Activated T-cell treated with anti-CD3 and anti-CD28 coated beads for 48 hours (primary cell): ENCODE measurements around the gene AGAP1.

Experiments used
- DNase-seq: peaks from one replicate; pipeline ENCODE4 v3.0.0-alpha.2; 2020; ENCODE audit warnings: low read depth

Gene AGAP1

DNA sequence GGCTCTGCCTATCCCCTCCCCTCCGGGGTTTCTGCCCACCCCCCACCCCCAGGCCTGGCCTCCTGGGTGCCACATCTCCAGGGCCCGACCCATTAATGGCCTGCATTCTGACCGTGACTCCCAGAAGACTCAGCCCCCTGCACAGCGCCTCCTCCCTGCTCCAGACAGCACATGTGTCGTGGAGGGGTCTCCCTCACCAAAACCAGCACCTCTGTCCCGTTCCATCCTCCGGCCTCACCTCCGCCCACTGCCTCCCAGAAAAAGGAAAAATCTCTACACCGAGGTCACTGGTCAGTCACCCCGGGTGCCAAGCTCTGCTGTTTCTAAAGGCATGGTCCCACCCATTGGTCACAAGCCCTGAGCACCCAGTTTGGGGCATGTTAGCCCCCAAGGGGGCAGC, 609.1 kb downstream of the AGAP1 start:
- DNase-seq, result no peak

- no peak for DNase-seq
These were observed 610.1 kb downstream of the AGAP1 start for GRCh38 chr2:236103981-236104380.

GRCh38 chr2:236105955-236106607, 612.2 kb downstream of the AGAP1 start:
- DNase-seq, result no peak

- DNase-seq, result no peak
These were observed 612.9 kb downstream of the AGAP1 start for GRCh38 chr2:236106761-236107160.

GRCh38 chr2:236107536-236107935, 613.7 kb downstream of the AGAP1 start:
- DNase-seq, result no peak

DNA sequence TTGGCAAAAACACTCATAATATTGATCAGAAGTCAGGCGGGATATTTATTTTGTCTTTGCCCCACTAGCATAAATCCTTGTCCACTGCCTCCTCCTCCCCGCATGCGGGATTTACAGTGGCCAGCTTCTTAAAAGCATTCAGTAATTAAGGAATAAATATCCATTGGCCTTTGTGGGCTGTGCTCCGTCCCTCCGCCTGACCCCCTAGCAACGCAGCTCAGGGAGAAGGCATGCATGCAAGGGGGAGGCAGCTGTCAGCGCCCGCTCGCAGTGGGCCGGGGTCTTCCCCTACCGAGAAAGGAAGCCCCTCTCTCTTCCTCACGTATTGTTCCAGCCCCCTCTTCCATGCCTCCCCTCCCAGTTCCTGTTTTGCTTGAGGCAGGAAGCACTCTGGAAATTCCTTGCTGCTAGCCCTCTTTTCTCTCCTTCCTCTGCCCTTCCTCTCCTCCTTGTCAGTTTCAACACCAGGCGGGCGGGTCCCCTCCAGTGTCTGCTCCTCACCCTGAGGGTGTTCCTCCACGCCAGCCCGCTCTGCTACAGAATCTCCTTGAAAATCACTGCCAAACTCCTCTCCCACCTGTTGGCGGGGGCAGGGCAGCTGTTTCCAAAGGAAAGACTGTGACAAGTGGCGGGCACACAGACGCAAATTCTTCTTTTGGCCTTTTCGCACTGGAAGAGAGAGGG, 614.2 kb downstream of the AGAP1 start:
- no peak for DNase-seq

- no peak for DNase-seq
These were observed 615.2 kb downstream of the AGAP1 start for GRCh38 chr2:236109061-236109460.

- DNase-seq, result no peak
These were observed 615.6 kb downstream of the AGAP1 start for GRCh38 chr2:236109473-236109872.

DNA sequence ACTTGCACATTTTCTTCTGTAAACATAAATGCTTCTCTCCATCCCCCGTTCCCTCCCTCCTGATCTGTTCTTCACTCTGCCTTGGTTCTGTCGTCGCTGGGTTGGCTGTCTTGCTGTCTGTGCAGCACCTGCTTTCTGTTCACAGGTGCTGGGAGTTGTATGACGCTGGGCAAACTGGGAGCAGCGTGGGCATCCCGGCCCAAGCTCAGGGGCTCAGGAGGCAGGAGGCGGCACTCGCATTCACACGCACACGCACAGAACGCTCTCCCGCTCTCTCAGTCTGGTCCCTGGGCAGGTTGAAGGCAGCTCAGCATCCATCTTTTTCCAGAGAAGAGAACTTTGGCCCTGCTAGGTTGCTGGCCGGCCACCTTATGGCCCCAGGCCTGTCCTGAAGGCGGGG, 618.6 kb downstream of the AGAP1 start:
- no peak for DNase-seq

DNA sequence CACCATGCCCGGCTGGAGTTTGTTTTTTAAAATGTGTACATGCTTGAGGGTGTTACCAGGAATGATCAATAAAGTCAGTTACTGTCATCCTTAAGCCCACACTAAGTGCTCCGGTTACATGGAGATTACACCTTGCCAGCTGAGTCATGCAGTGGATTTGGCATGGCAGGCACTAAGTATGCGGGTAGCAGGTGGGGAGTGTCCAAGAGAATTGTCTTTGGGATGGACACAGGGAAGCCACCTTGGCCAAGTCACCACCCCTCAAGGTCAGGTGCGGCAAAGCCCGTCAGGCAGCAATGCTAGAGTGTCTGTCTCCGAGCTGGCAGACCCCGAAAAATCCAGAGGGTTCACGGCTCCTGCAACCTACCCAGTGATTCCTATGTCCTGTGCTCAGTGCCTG, 619.6 kb downstream of the AGAP1 start:
- DNase-seq, result no peak

GRCh38 chr2:236113948-236114347, 620.1 kb downstream of the AGAP1 start:
- DNase-seq, result no peak

GRCh38 chr2:236114959-236115358, 621.1 kb downstream of the AGAP1 start:
- DNase-seq, result no peak

GRCh38 chr2:236117401-236117800, 623.6 kb downstream of the AGAP1 start:
- no peak for DNase-seq

- DNase-seq, result no peak
These were observed 624.0 kb downstream of the AGAP1 start for GRCh38 chr2:236117861-236118269.

GRCh38 chr2:236119003-236119402, 625.2 kb downstream of the AGAP1 start:
- DNase-seq, result no peak

DNA sequence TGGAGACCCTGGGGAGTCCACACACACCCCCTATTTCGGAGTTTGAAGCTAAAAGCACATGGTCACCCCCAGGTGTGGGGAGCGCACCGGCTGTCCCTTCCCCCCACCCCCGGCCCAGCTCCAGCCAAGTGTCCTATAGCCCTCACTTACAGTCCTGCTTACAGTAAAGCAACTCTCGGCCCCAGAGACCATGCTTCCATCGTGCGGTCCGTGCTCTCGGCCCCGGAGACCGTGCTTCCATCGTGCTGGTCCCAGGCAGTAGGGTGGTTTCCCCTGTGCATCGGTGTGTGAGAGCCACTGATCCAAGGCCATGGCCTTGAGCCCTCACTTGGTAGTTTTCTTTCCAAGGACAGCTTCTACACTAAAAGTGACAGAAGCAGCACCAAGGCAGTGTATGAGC, 625.6 kb downstream of the AGAP1 start:
- DNase-seq, result no peak

DNA sequence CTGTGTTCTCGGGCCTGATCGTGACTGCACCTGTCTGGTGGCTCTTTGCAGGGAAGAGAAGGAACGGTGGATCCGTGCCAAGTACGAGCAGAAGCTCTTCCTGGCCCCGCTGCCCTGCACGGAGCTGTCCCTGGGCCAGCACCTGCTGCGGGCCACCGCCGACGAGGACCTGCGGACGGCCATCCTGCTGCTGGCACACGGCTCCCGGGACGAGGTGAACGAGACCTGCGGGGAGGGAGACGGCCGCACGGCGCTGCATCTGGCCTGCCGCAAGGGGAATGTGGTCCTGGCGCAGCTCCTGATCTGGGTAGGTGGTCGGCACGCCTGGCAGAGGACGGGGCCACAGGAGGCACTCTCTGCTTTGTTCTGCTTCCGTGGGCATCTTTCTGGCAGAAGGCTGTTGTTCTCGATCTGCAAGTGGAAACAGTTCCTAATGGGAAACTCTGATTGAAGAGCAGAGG, 626.3 kb downstream of the AGAP1 start:
- DNase-seq, result no peak

GRCh38 chr2:236120829-236121228, 627.0 kb downstream of the AGAP1 start:
- DNase-seq, result no peak

DNA sequence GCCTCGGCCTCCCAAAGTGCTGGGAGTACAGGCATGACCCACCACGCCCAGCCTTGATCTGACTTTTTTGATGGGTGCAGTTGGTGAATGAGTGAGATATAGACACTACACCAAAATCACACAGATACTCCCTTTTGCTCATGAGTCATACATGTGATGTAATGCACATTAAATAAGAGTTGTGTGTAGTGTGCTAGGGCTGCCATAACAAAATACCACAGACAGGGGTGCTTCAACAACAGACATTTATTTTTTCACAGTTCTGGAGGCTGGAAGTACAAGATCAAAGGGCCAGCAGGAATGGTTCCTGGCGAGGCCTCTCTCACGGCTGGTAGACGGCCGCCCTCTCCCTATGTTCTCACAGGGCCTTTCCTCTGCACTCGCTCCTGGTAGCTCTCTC, 627.7 kb downstream of the AGAP1 start:
- DNase-seq, result no peak

- no peak for DNase-seq
These were observed 628.4 kb downstream of the AGAP1 start for GRCh38 chr2:236122236-236122635.

- DNase-seq, result no peak
These were observed 629.9 kb downstream of the AGAP1 start for GRCh38 chr2:236123716-236124115.

GRCh38 chr2:236124182-236124893, 630.5 kb downstream of the AGAP1 start:
- no peak for DNase-seq

DNA sequence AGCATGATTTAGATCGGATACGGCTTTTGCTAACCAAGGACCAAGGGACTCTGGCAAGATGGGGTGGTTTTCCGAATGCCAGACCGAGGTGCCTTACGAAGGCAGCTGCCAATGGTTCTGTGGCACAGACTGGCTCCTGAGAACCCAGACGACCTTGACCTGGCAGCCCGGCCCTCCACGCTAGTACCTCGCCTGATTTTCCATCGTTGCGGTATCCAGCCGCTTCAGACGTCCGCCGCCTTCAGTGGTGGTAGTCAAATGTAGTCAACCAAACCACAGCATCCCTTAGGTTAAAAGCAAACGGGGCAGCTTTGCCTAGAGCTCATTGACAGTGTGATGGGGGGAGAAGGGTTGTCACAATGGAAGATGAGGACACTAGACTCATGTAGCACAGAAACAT, 631.7 kb downstream of the AGAP1 start:
- no peak for DNase-seq
